ENCODE data around the gene KL. TPM values are rescaled to one million over a fixed set of nuclear protein-coding genes. Genes with fewer than 3 reads are reported as not detected.

KL gene
- total RNA-seq, 1 experiment from 2014 or later = 1.5 TPM

DNA sequence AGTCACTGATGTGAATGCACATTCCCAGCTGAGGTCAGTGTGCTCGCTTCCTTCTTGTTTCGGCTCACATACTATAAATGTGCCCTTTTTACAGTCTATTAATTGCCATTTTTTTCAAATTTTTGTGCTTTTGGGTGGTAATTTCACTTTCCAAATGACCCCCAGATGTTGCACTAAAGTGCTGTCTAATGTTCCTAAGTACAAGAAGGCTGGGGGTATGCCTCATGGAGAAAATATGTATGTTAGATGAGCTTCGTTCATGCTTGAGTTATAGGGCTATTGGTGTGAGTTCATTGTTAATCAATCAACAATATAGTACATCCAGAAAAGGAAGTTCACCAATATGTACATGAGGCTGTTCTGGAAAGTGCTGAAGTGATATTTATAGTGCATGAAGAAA is 84.7 kb downstream of the KL start:
- Histone ChIP-seq H3K4me3 (ENCODE audit: low read depth, low read length, poor library complexity, severe bottlenecking) (no peak overlapping the region), H3K27ac (ENCODE audit: low read depth, low read length, poor library complexity, severe bottlenecking) (no peak overlapping the region), H3K4me1 (ENCODE audit: insufficient read depth, low read length, poor library complexity, severe bottlenecking) (no peaks in the 10 kb centered on the region), H3K9me3 (ENCODE audit: low read depth, low read length, poor library complexity, severe bottlenecking) (peaks cover 5% of the 10 kb centered on the region), H3K27me3 (replicated peaks; ENCODE audit: insufficient read depth, low read depth, low read length, poor library complexity) (no peaks in the 10 kb centered on the region), H3K36me3 (ENCODE audit: insufficient read depth, low read length, poor library complexity, severe bottlenecking) (peaks cover 16% of the 10 kb centered on the region)
- ChIA-PET CTCF (no interaction called here), POLR2A (ENCODE audit: low non-redundant PET) (no interaction called here)
- TF ChIP-seq EZH2 (IDR thresholded peaks at IDR 0.05; ENCODE audit: borderline replicate concordance, low read depth, low read length, poor library complexity, severe bottlenecking) = no peak
- TF ChIP-seq, protein P1, sequence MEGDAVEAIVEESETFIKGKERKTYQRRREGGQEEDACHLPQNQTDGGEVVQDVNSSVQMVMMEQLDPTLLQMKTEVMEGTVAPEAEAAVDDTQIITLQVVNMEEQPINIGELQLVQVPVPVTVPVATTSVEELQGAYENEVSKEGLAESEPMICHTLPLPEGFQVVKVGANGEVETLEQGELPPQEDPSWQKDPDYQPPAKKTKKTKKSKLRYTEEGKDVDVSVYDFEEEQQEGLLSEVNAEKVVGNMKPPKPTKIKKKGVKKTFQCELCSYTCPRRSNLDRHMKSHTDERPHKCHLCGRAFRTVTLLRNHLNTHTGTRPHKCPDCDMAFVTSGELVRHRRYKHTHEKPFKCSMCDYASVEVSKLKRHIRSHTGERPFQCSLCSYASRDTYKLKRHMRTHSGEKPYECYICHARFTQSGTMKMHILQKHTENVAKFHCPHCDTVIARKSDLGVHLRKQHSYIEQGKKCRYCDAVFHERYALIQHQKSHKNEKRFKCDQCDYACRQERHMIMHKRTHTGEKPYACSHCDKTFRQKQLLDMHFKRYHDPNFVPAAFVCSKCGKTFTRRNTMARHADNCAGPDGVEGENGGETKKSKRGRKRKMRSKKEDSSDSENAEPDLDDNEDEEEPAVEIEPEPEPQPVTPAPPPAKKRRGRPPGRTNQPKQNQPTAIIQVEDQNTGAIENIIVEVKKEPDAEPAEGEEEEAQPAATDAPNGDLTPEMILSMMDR (conservative IDR thresholded peaks at IDR 0.05; ENCODE audit: low read depth, low read length) = no peak
- intact Hi-C loops (cut with micrococcal nuclease; ENCODE audit: unreplicated experiment) = no loop called here
- no peak for DNase-seq (ENCODE audit: low spot score)
- no TSS peak for BruUV-seq (replicated peaks)

DNA sequence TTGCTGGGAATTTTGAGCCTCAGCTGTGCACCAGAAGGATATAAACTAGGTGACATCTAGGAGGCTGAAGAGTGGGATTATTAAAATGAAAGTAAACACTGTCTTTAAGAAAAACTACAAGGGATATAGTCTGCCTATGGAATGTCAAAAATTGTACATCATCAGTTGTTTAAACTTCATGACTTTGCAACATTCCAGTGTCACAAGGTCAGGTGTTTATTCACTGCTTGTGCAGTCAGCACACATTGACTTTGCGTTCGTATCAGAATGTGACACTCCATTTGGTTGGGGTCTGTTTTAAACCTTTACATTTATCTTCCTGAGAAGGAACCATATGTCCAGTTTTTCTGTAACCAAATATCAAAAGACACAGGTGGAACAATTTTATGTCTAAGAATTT is 85.6 kb downstream of the KL start:
- Histone ChIP-seq H3K27me3 (replicated peaks; ENCODE audit: insufficient read depth, low read depth, low read length, poor library complexity) (no peaks in the 10 kb centered on the region), H3K4me1 (ENCODE audit: insufficient read depth, low read length, poor library complexity, severe bottlenecking) (no peaks in the 10 kb centered on the region), H3K9me3 (ENCODE audit: low read depth, low read length, poor library complexity, severe bottlenecking) (peaks cover 5% of the 10 kb centered on the region), H3K27ac (ENCODE audit: low read depth, low read length, poor library complexity, severe bottlenecking) (no peak overlapping the region), H3K4me3 (ENCODE audit: low read depth, low read length, poor library complexity, severe bottlenecking) (no peak overlapping the region), H3K36me3 (ENCODE audit: insufficient read depth, low read length, poor library complexity, severe bottlenecking) (peaks cover 25% of the 10 kb centered on the region)
- TF ChIP-seq EZH2 (IDR thresholded peaks at IDR 0.05; ENCODE audit: borderline replicate concordance, low read depth, low read length, poor library complexity, severe bottlenecking) = no peak
- TF ChIP-seq, protein P1 (conservative IDR thresholded peaks at IDR 0.05; ENCODE audit: low read depth, low read length) = no peak
- DNase-seq (ENCODE audit: low spot score) = no peak
- intact Hi-C loops (cut with micrococcal nuclease; ENCODE audit: unreplicated experiment) = no loop called here
- no TSS peak for BruUV-seq (replicated peaks)
- CTCF ChIA-PET = no interaction called here
- POLR2A ChIA-PET (ENCODE audit: low non-redundant PET) = no interaction called here

DNA sequence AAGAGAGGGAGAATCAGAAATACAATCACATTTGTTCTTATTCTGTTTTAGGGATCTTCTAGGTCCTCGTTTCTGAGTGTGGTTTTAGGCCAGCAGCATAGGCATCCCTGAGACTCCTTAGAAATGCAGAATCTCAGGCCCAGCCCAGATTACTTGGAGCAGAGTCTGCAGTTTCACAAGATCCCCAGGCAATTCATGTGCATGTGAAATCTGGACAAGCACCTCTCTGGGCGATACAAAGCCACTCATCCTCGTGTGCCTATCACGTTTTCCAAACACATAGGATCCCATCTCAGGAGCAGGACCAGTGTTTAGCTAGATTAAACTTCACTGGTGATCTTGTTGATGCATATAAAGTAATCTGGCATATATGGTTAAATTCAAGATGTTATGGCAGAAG is 87.2 kb downstream of the KL start:
- ChIA-PET POLR2A (ENCODE audit: low non-redundant PET) (no interaction called here), CTCF (no interaction called here)
- H3K4me1 ChIP-seq (ENCODE audit: insufficient read depth, low read length, poor library complexity, severe bottlenecking) = peaks cover 2% of the 10 kb centered on the region
- no peak for DNase-seq (ENCODE audit: low spot score)
- H3K4me3 ChIP-seq (ENCODE audit: low read depth, low read length, poor library complexity, severe bottlenecking) = no peak overlapping the region
- TF ChIP-seq, protein P1 (conservative IDR thresholded peaks at IDR 0.05; ENCODE audit: low read depth, low read length) = no peak
- TF ChIP-seq EZH2 (IDR thresholded peaks at IDR 0.05; ENCODE audit: borderline replicate concordance, low read depth, low read length, poor library complexity, severe bottlenecking) = no peak
- peaks cover under 1% of the 10 kb centered on the region for H3K9me3 ChIP-seq (ENCODE audit: low read depth, low read length, poor library complexity, severe bottlenecking)
- intact Hi-C loops (cut with micrococcal nuclease; ENCODE audit: unreplicated experiment) = no loop called here
- H3K27me3 ChIP-seq (replicated peaks; ENCODE audit: insufficient read depth, low read depth, low read length, poor library complexity) = no peaks in the 10 kb centered on the region
- BruUV-seq (replicated peaks) = no TSS peak
- no peak overlapping the region for H3K27ac ChIP-seq (ENCODE audit: low read depth, low read length, poor library complexity, severe bottlenecking)
- peaks cover 41% of the 10 kb centered on the region for H3K36me3 ChIP-seq (ENCODE audit: insufficient read depth, low read length, poor library complexity, severe bottlenecking)

All from A673 (cell line).